OCI-LY7 (cell line): ENCODE measurements around the gene KCNE1. TPM values are rescaled to one million over a fixed set of nuclear protein-coding genes. Genes with fewer than 3 reads are reported as not detected.
"Not testable (repeated sequence)": the region's sequence is repeated elsewhere in the genome, so short reads cannot be mapped to it uniquely, and the experiment has no call there.

Experiments
- BruUV-seq: library from RNA; stranded (reverse); fragments of 400-500 nt; replicated peaks from 2 replicates; lab custom pipeline; 2021; lab: Mats Ljungman, UMichigan
- CTCF ChIA-PET: fragments of 300-600 bp; sonication (Branson Sonifier 250); formaldehyde crosslinking; loops from one replicate; lab custom pipeline; 2022; ENCODE audit warnings: antibody characterized with exemption; ENCODE audit not compliant: unreplicated experiment; lab: Charles Lee
- POLR2A ChIA-PET: fragments of 300-600 bp; sonication (Branson Sonifier 250); formaldehyde crosslinking; loops from one replicate; lab custom pipeline; 2022; ENCODE audit warnings: antibody characterized with exemption; lab: Charles Lee
- DNase-seq: peaks from one replicate; pipeline ENCODE4 v3.0.0-alpha.2; 2015; ENCODE audit warnings: low spot score
- H2AFZ ChIP-seq: fragments of 200-600 bp; sonication (generic), shearing (Covaris generic); 2 replicates; pipeline ENCODE4 v1.6.1; 2014; ENCODE audit warnings: mild to moderate bottlenecking, antibody characterized with exemption, low read length, moderate library complexity
- H3K27ac ChIP-seq: fragments of 200-600 bp; sonication (generic); 2 replicates; pipeline ENCODE4 v1.5.1; 2014; ENCODE audit warnings: mixed run types, low read depth, mild to moderate bottlenecking, moderate library complexity, low read length, inconsistent platforms; ENCODE audit not compliant: poor library complexity, severe bottlenecking
- H3K36me3 ChIP-seq: fragments of 200-600 bp; sonication (generic); 2 replicates; pipeline ENCODE4 v1.6.1; 2014; ENCODE audit warnings: mild to moderate bottlenecking, antibody characterized with exemption, low read length, moderate library complexity, mixed read lengths; ENCODE audit not compliant: insufficient read depth
- H3K4me1 ChIP-seq: fragments of 200-600 bp; sonication (generic); 2 replicates; pipeline ENCODE4 v1.5.1; 2014; ENCODE audit warnings: mild to moderate bottlenecking, low read length; ENCODE audit not compliant: insufficient read depth, poor library complexity, severe bottlenecking
- H3K4me2 ChIP-seq: fragments of 200-600 bp; sonication (generic); 2 replicates; pipeline ENCODE4 v1.6.1; 2014; ENCODE audit warnings: mild to moderate bottlenecking, low read length
- H3K4me3 ChIP-seq: fragments of 200-600 bp; sonication (generic); 2 replicates; pipeline ENCODE4 v1.5.1; 2014; ENCODE audit warnings: mild to moderate bottlenecking, low read depth, low read length; ENCODE audit not compliant: poor library complexity, severe bottlenecking
- H3K79me2 ChIP-seq: fragments of 200-600 bp; sonication (generic); 2 replicates; pipeline ENCODE4 v1.6.1; 2016; ENCODE audit warnings: low read depth, mild to moderate bottlenecking, low read length, moderate library complexity, mixed read lengths; ENCODE audit not compliant: insufficient read depth
- H3K9me2 ChIP-seq: fragments of 200-600 bp; sonication (generic); 2 replicates; pipeline ENCODE4 v1.6.1; 2016; ENCODE audit warnings: mild to moderate bottlenecking, low read length, mixed read lengths; ENCODE audit not compliant: insufficient read depth
- H3K9me3 ChIP-seq: fragments of 200-600 bp; sonication (generic); 2 replicates; pipeline ENCODE4 v1.6.1; 2014; ENCODE audit warnings: mild to moderate bottlenecking, mixed run types, low read length, mixed read lengths
- H4K20me1 ChIP-seq: fragments of 200-600 bp; sonication (generic); 2 replicates; pipeline ENCODE4 v1.6.1; 2014; ENCODE audit warnings: mild to moderate bottlenecking, antibody characterized with exemption, low read length, moderate library complexity, mixed read lengths; ENCODE audit not compliant: insufficient read depth
- CTCF ChIP-seq: fragments of 200-600 bp; sonication (generic); conservative IDR thresholded peaks from 2 replicates; pipeline ENCODE4 v1.5.1; 2014; ENCODE audit warnings: mild to moderate bottlenecking, antibody characterized with exemption, low read length, moderate library complexity, mixed read lengths
- EZH2phosphoT487 ChIP-seq: fragments of 200-600 bp; sonication (generic); IDR thresholded peaks from 2 replicates; pipeline ENCODE4 v1.6.1; 2018; ENCODE audit warnings: low read depth, borderline replicate concordance, mild to moderate bottlenecking, mixed run types, antibody characterized with exemption, low read length, moderate library complexity, mixed read lengths
- intact Hi-C: fragments of 100-400 bp; cut with micrococcal nuclease; formaldehyde crosslinking; loops from one replicate; pipeline ENCODE4 v1.10.0; 2022; ENCODE audit not compliant: unreplicated experiment
- total RNA-seq, 2 experiments: library from RNA; depleted of rRNA in 1 of 2; stranded (reverse); fragments of >200 nt in 1 of 2; shearing (Covaris generic) in 1 of 2; gene quantifications; 2 replicates each; pipeline ENCODE4 v1.2.3, GENCODE V29; 2014 to 2022

Gene KCNE1
- total RNA-seq, 2 experiments from 2014 or later: 0.15 TPM; not detected in 1

- DNase-seq: no peak
- ChIA-PET CTCF (no interaction called here), POLR2A (no interaction called here)
- Histone ChIP-seq H3K9me3 (no peaks in the 10 kb centered on the region), H3K27ac (no peak overlapping the region), H3K4me3 (no peak overlapping the region), H3K79me2 (no peaks in the 10 kb centered on the region), H3K9me2 (no peaks in the 10 kb centered on the region), H4K20me1 (no peaks in the 10 kb centered on the region), H2AFZ (no peak overlapping the region), H3K4me1 (no peaks in the 10 kb centered on the region), H3K4me2 (no peak overlapping the region), H3K36me3 (no peaks in the 10 kb centered on the region)
- TF ChIP-seq EZH2phosphoT487 (no peak), CTCF (no peak)
- BruUV-seq: no TSS peak
- intact Hi-C loops: no loop called here
Observed at GRCh38 chr21:34498623-34499022, 13.4 kb downstream of the KCNE1 start.

GRCh38 chr21:34483854-34484253 lies 28.2 kb downstream of the KCNE1 start:
- H3K9me2 ChIP-seq, H3K4me3 ChIP-seq, BruUV-seq, H3K9me3 ChIP-seq, intact Hi-C loops, CTCF ChIA-PET, H2AFZ ChIP-seq, H3K4me2 ChIP-seq, H3K79me2 ChIP-seq, DNase-seq, H3K36me3 ChIP-seq, H3K4me1 ChIP-seq, H3K27ac ChIP-seq, H4K20me1 ChIP-seq, POLR2A ChIA-PET: not testable (repeated sequence)

GRCh38 chr21:34483435-34483834 lies 28.6 kb downstream of the KCNE1 start:
- CTCF ChIA-PET, POLR2A ChIA-PET, intact Hi-C loops: not testable (repeated sequence)

GRCh38 chr21:34467333-34467732 lies 44.7 kb downstream of the KCNE1 start:
- H3K9me2 ChIP-seq, H4K20me1 ChIP-seq, intact Hi-C loops, POLR2A ChIA-PET, H3K4me1 ChIP-seq, H3K79me2 ChIP-seq, CTCF ChIA-PET, H3K4me2 ChIP-seq, H3K9me3 ChIP-seq, BruUV-seq, H3K4me3 ChIP-seq, H2AFZ ChIP-seq, DNase-seq, H3K36me3 ChIP-seq, H3K27ac ChIP-seq: not testable (repeated sequence)

More at GRCh38 chr21:34483435-34483834, 28.6 kb downstream of the KCNE1 start:
- H4K20me1 ChIP-seq, H3K79me2 ChIP-seq, H2AFZ ChIP-seq, H3K36me3 ChIP-seq, H3K9me2 ChIP-seq, H3K4me1 ChIP-seq, H3K9me3 ChIP-seq, H3K4me2 ChIP-seq, DNase-seq, BruUV-seq, H3K27ac ChIP-seq, H3K4me3 ChIP-seq: not testable (repeated sequence)

GRCh38 chr21:34459426-34459825 lies 52.6 kb downstream of the KCNE1 start:
- CTCF ChIA-PET, intact Hi-C loops: not testable (repeated sequence)

GRCh38 chr21:34458266-34458665 lies 53.7 kb downstream of the KCNE1 start:
- H3K9me3 ChIP-seq, H3K79me2 ChIP-seq, H3K4me2 ChIP-seq, BruUV-seq, H3K4me3 ChIP-seq, DNase-seq, POLR2A ChIA-PET, intact Hi-C loops, H3K36me3 ChIP-seq, H3K4me1 ChIP-seq, H3K27ac ChIP-seq, H4K20me1 ChIP-seq, H2AFZ ChIP-seq, CTCF ChIA-PET, H3K9me2 ChIP-seq: not testable (repeated sequence)

More at GRCh38 chr21:34459426-34459825, 52.6 kb downstream of the KCNE1 start:
- H3K79me2 ChIP-seq, H2AFZ ChIP-seq, H3K36me3 ChIP-seq, H3K4me3 ChIP-seq, H4K20me1 ChIP-seq, DNase-seq, H3K4me2 ChIP-seq, BruUV-seq, H3K9me2 ChIP-seq, H3K4me1 ChIP-seq, POLR2A ChIA-PET, H3K9me3 ChIP-seq, H3K27ac ChIP-seq: not testable (repeated sequence)
